ENCODE measurements around the gene MAB21L4. TPM values are rescaled to one million over a fixed set of nuclear protein-coding genes. Genes with fewer than 3 reads are reported as not detected.

MAB21L4 gene
- polyA plus RNA-seq, 4 donors: 1.4 to 2.9 (median 2.1) TPM

GRCh38 chr2:240884745-240885144 lies 11.2 kb downstream of the MAB21L4 start:
- no peak for DNase-seq (ENCODE audit: low read depth in 4 of 4, low spot score in 3 of 4)

GRCh38 chr2:240884221-240884620 lies 11.7 kb downstream of the MAB21L4 start:
- no peak for DNase-seq (ENCODE audit: low read depth in 4 of 4, low spot score in 3 of 4)

- no peak for DNase-seq (ENCODE audit: low read depth in 4 of 4, low spot score in 3 of 4)
These were observed 14.0 kb downstream of the MAB21L4 start for GRCh38 chr2:240881913-240882312.

- DNase-seq (ENCODE audit: low read depth in 4 of 4, low spot score in 3 of 4): no peak
These were observed 16.9 kb downstream of the MAB21L4 start for GRCh38 chr2:240879105-240879504.

- no peak for DNase-seq (ENCODE audit: low read depth in 4 of 4, low spot score in 3 of 4)
These were observed 17.5 kb downstream of the MAB21L4 start for GRCh38 chr2:240878341-240878936.

GRCh38 chr2:240877460-240878340 lies 18.3 kb downstream of the MAB21L4 start:
- DNase-seq (ENCODE audit: low read depth in 4 of 4, low spot score in 3 of 4): no peak

GRCh38 chr2:240876475-240877251 lies 19.3 kb downstream of the MAB21L4 start:
- DNase-seq (ENCODE audit: low read depth in 4 of 4, low spot score in 3 of 4): no peak

GRCh38 chr2:240876035-240876474 lies 19.9 kb downstream of the MAB21L4 start:
- DNase-seq (ENCODE audit: low read depth in 4 of 4, low spot score in 3 of 4): no peak

- DNase-seq (ENCODE audit: low read depth in 4 of 4, low spot score in 3 of 4): no peak
These were observed 20.5 kb downstream of the MAB21L4 start for GRCh38 chr2:240875228-240876034.

- DNase-seq (ENCODE audit: low read depth in 4 of 4, low spot score in 3 of 4): no peak
These were observed 21.2 kb downstream of the MAB21L4 start for GRCh38 chr2:240874715-240875227.

GRCh38 chr2:240873805-240874714 lies 21.9 kb downstream of the MAB21L4 start:
- no peak for DNase-seq (ENCODE audit: low read depth in 4 of 4, low spot score in 3 of 4)

- no peak for DNase-seq (ENCODE audit: low read depth in 4 of 4, low spot score in 3 of 4)
These were observed 22.7 kb downstream of the MAB21L4 start for GRCh38 chr2:240873098-240873788.

- no peak for DNase-seq (ENCODE audit: low read depth in 4 of 4, low spot score in 3 of 4)
These were observed 23.4 kb downstream of the MAB21L4 start for GRCh38 chr2:240872317-240873097.

GRCh38 chr2:240871071-240871958 lies 24.6 kb downstream of the MAB21L4 start:
- no peak for DNase-seq (ENCODE audit: low read depth in 4 of 4, low spot score in 3 of 4)

- no peak for DNase-seq (ENCODE audit: low read depth in 4 of 4, low spot score in 3 of 4)
These were observed 25.7 kb downstream of the MAB21L4 start for GRCh38 chr2:240869956-240870875.

Data from right renal pelvis (tissue), 4 donors.